GM19238 (cell line): ENCODE results near the gene TNS1.
"Not testable (repeated sequence)": the region's sequence is repeated elsewhere in the genome, so short reads cannot be mapped to it uniquely, and the experiment has no call there.

Experiments
- DNase-seq: peaks from one replicate; pipeline ENCODE4 v3.0.0; 2011; ENCODE audit warnings: low spot score; ENCODE audit not compliant: insufficient read length

The TNS1 gene

GRCh38 chr2:217817466-217818292 is 185.1 kb downstream of the TNS1 start:
- DNase-seq, result no peak

DNA sequence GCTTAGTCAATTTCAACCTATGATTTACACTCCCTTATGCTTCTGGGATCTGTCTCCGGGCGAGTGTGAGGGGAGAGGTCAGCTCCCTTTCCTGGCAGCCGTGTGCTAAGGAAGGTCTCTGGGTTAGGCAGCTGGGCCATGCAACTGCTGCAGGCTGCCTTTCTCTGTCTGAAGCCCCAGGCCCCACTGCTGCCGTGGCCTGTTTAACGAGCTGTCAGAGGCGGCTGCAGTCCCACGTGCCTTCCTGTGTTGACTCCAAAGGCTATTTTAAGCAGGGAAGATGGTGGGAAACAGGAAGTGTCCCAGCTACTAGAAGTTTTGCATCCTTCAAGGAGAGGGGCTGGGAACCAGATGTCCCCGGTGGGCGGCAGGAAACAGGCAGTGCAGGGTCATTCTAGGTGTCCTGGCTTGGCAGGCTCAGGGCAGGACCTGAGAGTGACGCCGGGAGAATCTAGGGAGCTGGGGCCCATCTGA is 186.4 kb downstream of the TNS1 start:
- no peak for DNase-seq

- DNase-seq, result no peak
Observed at GRCh38 chr2:217813828-217814227, 189.0 kb downstream of the TNS1 start.

- DNase-seq, result no peak
Observed at GRCh38 chr2:217812170-217812569, 190.6 kb downstream of the TNS1 start.

GRCh38 chr2:217810260-217810659 is 192.5 kb downstream of the TNS1 start:
- no peak for DNase-seq

DNA sequence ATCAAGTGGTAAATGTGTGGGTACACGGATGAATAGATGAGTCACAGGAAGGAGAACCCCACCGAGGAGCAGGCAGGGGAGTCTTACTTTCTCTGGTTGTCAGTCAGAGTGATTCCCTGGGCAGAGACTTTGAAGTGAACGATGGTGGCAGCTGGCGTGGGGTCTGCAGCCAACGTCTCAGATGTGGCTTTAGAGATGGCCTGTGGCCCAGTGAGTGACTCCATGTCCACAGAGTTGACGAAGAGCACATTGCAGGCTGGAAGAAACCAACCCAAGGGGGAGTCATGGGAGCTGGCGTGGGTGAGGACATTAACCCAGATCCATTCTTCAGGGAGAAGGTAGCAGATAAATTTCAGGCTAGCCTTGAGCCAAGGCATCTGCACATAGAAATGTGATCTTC is 193.1 kb downstream of the TNS1 start:
- DNase-seq, result no peak

DNA sequence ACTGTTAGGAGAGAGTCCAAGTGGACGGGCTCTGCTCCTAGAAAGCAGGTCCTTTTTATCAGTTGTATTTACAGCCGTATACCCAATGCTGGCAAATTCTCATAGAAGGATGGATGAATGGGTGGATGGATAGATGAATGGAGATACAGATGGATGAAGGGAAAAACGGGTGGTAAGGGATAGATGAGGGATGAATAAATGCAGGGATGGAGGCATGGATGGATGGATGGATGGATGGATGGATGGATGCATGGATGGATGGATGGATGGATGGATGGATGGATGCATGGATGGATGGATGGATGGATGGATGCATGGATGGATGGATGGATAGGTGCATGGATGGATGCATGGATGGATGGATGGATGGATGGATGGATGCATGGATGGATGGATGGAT is 193.8 kb downstream of the TNS1 start:
- DNase-seq, result not testable (repeated sequence)

DNA sequence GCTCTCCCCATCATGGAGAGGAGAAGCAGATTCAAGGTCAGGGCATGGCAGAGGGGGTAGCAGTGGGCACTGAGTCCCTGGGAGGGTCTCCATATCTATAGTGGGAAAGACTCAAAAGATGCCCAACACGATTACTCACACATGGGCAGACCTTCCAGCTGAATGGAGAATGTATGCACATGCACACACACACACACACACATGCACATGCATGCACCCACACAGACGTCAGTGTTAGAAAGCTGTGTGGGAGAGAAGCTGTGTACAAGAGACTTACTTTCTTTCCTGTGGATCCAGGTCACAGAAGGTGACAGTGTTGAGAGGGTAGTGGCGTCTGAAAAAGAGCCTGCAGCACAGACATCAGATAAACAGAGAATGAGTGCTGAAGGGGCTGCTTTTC is 194.5 kb downstream of the TNS1 start:
- no peak for DNase-seq

DNA sequence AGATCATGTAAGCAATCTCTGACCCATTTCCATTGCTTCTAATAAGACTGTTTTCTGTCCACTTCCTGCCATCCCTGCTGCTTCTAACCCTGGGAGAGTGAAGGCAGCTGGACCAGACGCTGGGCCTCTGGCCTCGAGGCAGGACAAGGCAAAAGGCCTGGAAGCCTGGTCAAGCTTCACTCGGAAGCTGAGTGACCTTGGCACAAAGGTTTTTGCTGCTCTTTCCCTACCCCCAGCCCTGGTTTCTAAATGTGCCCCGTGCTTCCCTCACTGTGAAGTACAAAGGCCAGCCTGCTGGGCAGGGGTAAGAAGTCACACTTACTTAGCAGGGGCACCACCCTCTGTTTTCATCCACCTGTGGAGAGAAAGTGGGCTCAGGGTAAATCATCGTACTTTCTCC is 195.0 kb downstream of the TNS1 start:
- no peak for DNase-seq

DNA sequence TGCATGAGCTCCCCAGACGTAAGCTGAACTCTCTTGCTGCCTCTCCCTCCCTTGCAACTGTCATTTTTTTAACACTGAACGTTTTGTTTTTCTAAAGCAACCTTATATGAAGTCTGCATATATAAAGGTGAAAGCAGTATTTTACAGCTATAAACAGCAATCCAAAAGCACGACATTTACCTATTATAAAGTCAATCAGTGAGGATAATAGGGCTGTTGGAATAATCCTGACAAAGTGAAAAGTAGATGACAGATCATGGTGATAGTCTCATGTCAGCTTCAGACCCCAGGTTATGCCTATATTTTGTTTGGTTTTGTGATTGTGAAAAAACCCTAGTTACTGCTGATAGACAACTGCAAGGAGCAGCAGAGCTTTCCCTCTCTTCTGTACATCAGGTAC is 195.8 kb downstream of the TNS1 start:
- no peak for DNase-seq

DNA sequence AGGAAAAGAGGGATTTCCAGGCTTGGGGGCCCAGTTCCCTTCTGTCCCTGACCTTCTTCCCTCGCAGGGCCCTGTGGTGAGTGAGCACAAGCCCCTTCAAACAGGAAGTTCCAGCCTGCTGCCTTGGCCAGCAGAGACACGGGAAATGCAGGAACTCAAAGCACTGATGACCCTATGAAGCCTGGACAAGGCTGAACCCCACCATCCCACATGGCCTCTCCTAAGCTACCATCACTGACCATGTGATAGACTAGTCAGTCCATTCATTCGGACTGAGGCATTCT is 196.4 kb downstream of the TNS1 start:
- DNase-seq, result no peak

DNA sequence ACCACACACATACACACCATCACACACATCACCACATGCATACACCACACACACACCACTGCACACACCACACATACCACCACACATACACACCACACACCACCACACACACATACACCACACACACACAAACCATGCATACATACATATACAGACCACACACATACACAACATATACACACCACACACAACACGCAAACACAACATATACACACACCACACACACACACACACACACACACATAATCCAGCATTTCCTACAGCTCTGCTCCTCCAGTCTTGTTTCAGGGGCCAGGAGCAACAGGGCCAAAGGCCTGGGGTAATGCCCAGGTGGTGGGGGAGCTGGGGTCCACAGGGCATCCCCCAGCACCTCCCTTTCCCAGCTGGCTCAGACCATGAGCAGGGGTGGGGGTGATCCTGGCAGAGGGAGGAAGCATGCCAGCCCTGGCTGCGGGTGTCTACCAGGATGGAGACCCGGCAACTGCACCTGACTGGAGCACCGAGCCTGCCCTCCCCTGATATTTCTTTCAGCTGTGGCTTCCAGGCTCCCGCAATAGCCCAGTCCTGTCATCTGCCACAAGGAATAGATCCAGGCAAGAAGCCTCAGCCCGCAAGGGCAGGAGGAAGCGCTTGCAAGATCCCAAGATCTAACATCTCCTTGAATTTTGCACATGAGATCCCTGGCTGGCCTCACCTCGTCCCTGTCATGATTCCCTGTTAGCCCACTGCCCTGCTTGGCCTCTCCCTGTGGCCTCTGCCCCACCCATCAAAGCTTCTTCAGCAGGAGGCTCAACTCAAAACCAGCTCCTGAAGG is 196.9 kb downstream of the TNS1 start:
- no peak for DNase-seq

GRCh38 chr2:217804791-217805667 is 197.8 kb downstream of the TNS1 start:
- no peak for DNase-seq

GRCh38 chr2:217804338-217804737 is 198.5 kb downstream of the TNS1 start:
- no peak for DNase-seq

DNA sequence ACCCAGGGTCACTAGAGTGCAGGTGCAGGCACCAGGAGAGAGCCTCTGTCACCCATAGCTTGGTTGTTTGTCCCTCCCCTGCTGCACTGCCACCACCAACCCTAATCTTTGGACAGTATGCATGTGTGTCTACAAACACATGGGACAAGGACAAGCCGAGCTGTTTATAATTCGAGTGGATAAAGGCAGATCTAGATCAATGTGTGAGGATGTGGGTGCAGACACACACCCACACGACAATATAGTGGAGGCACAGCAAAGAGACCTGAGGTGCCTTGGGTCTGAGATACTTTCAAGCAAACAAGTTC is 199.2 kb downstream of the TNS1 start:
- DNase-seq, result no peak

- DNase-seq, result no peak
Observed at GRCh38 chr2:217802876-217803652, 199.7 kb downstream of the TNS1 start.

DNA sequence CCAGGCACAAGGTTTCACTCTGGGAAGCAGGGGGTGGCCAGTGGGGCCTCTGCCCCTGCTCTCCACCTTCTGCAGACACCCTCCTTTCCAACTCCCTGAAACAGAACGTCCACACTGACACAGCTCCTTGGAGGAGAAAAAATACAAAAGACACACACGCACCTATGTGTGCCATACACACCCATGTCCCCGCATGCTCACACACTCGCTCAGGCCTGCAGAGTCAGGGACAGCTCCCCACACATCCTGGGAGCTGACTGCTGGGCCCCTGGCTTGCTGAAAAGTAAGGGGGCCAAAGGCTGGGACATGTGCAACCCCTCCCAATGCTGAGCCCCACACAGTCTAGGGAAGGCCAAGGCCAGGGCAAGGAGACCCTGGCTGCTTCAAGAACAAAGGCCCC is 200.5 kb downstream of the TNS1 start:
- no peak for DNase-seq

DNA sequence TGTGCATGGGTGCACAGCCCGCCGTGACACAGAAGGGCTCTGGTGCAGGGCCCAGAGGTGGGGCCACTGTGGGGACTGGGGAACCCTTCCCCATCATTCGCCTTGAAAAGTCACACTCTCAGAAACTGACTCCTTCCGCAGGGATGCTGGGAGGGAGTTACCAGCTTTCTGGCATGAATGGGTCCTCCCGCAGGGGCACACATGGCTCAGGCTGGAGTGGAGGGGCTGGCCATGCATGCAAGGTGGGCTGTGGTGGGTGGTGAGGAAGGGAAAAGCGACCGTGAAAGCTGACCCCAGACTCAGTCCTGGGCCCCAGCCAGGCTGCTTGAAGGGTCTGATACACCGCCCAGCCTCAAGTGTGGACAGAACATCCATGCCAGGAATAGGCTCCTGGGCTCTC is 201.1 kb downstream of the TNS1 start:
- no peak for DNase-seq

GRCh38 chr2:217801115-217801531 is 201.7 kb downstream of the TNS1 start:
- no peak for DNase-seq

- DNase-seq, result no peak
Observed at GRCh38 chr2:217800433-217801114, 202.2 kb downstream of the TNS1 start.
